Endodermal cell (in vitro differentiated cells): Measurements from ENCODE around the gene RBM12. TPM values are rescaled to one million over a fixed set of nuclear protein-coding genes. Genes with fewer than 3 reads are reported as not detected.

Experiments used
- DNase-seq: peaks from one replicate; pipeline ENCODE4 v3.0.0-alpha.2; 2017
- H3K27ac ChIP-seq: 2 replicates; pipeline ENCODE4 v1.5.1; 2013; ENCODE audit warnings: mild to moderate bottlenecking, low read depth, low read length, moderate library complexity
- H3K27me3 ChIP-seq: 2 replicates; pipeline ENCODE4 v1.6.1; 2013; ENCODE audit warnings: mild to moderate bottlenecking, low read length, moderate library complexity; ENCODE audit not compliant: insufficient read depth, control insufficient read depth, poor library complexity, severe bottlenecking
- H3K36me3 ChIP-seq: 2 replicates; pipeline ENCODE4 v1.7.0; 2013; ENCODE audit warnings: mild to moderate bottlenecking, low read length, moderate library complexity; ENCODE audit not compliant: control insufficient read depth, insufficient read depth
- H3K4me1 ChIP-seq: one replicate; pipeline ENCODE4 v1.7.0; 2013; ENCODE audit warnings: low read length; ENCODE audit not compliant: control insufficient read depth, insufficient read depth
- H3K4me3 ChIP-seq: 2 replicates; pipeline ENCODE4 v1.5.1; 2013; ENCODE audit warnings: mild to moderate bottlenecking, low read length, moderate library complexity
- H3K9ac ChIP-seq: 2 replicates; pipeline ENCODE4 v1.6.1; 2013; ENCODE audit warnings: mild to moderate bottlenecking, low read length, moderate library complexity; ENCODE audit not compliant: poor library complexity, severe bottlenecking; ENCODE audit errors: extremely low read depth
- H3K9me3 ChIP-seq: 2 replicates; pipeline ENCODE4 v1.6.1; 2013; ENCODE audit warnings: mild to moderate bottlenecking, low read length, moderate library complexity; ENCODE audit not compliant: control insufficient read depth
- H3K27ac Mint-ChIP-seq: 2 replicates; pipeline ENCODE4 v1.8.0; 2020; ENCODE audit warnings: mixed read lengths
- H3K27me3 Mint-ChIP-seq: 2 replicates; pipeline ENCODE4 v1.8.0; 2021; ENCODE audit warnings: mild to moderate bottlenecking, mixed read lengths; ENCODE audit not compliant: insufficient read depth
- H3K36me3 Mint-ChIP-seq: 2 replicates; pipeline ENCODE4 v1.8.0; 2020; ENCODE audit warnings: low read depth, mixed read lengths
- H3K4me1 Mint-ChIP-seq: 2 replicates; pipeline ENCODE4 v1.8.0; 2020; ENCODE audit warnings: mixed read lengths
- H3K4me3 Mint-ChIP-seq: 2 replicates; pipeline ENCODE4 v1.8.0; 2020; ENCODE audit warnings: mild to moderate bottlenecking, moderate library complexity, mixed read lengths
- H3K9me3 Mint-ChIP-seq: 2 replicates; pipeline ENCODE4 v1.8.0; 2020; ENCODE audit warnings: mild to moderate bottlenecking, mixed read lengths
- CTCF ChIP-seq: fragments of 200-600 bp; sonication (generic); conservative IDR thresholded peaks from 2 replicates; pipeline ENCODE4 v1.5.0; 2021; ENCODE audit warnings: antibody characterized with exemption, mild to moderate bottlenecking
- WGBS, 2 experiments: methylation state at CpG; one replicate each; pipeline versions ENCODE4 v1.1.5 to v1.1.7; 2013; ENCODE audit warnings: missing lambda C conversion rate in 2 of 2, mixed read lengths in 1 of 2; ENCODE audit not compliant: insufficient coverage in 1 of 2, insufficient read length in 1 of 2; 5-methylcytosine and 5-hydroxymethylcytosine counted together
- total RNA-seq, 2 donors: library from RNA; stranded (reverse); fragmentation: NEBNext Ultra II Directional in 1 of 2; extraction: Animal tissue kit (Norgen Biotek cat#: 25700) in 1 of 2; gene quantifications; 2 replicates in 1 of 2; 3 replicates in 1 of 2; pipeline ENCODE4 v1.2.1, GENCODE V29; 2021

The RBM12 gene
- total RNA-seq, 2 donors from 2014 or later: 106 to 158 TPM

- Histone ChIP-seq H3K36me3 (peaks cover 9% of the 10 kb centered on the region), H3K9ac (no peak overlapping the region), H3K4me1 (no peaks in the 10 kb centered on the region), H3K27ac (no peak overlapping the region), H3K4me3 (peak overlapping the region; percentile 81), H3K9me3 (no peaks in the 10 kb centered on the region), H3K27me3 (peaks cover 10% of the 10 kb centered on the region)
- Mint-ChIP-seq H3K27me3 (peaks cover 41% of the 10 kb centered on the region), H3K4me1 (peaks cover 8% of the 10 kb centered on the region), H3K27ac (peak overlapping the region; percentile 96), H3K36me3 (no peaks in the 10 kb centered on the region), H3K9me3 (no peaks in the 10 kb centered on the region), H3K4me3 (peak overlapping the region; percentile 70)
- TF ChIP-seq CTCF: no peak
- 15 to 16% methylated on average over 29 to 57 of the region's 57 CpGs for WGBS, 2 experiments
- peak; percentile 100 for DNase-seq
These were observed 48.0 kb downstream of the RBM12 start for GRCh38 chr20:35616465-35617396.

GRCh38 chr20:35615667-35616464 is 48.8 kb downstream of the RBM12 start, which contains the start of gene SPAG4:
TSS of gene SPAG4 (plus strand) at chr20:35615829. CDS start at chr20:35616004, 175 bp downstream.
- Histone ChIP-seq H3K9ac (peak within 1 kb of the TSS; percentile 55), H3K4me1 (no peaks in the 10 kb centered on the region), H3K4me3 (peak within 1 kb of the TSS; percentile 81), H3K27me3 (peaks cover 10% of the 10 kb centered on the region), H3K27ac (peak within 1 kb of the TSS; percentile 82), H3K36me3 (peaks cover under 1% of the 10 kb centered on the region), H3K9me3 (no peaks in the 10 kb centered on the region)
- Mint-ChIP-seq H3K4me3 (peak within 1 kb of the TSS; percentile 70), H3K27ac (peak within 1 kb of the TSS; percentile 96), H3K4me1 (peaks cover 8% of the 10 kb centered on the region), H3K36me3 (no peaks in the 10 kb centered on the region), H3K9me3 (no peaks in the 10 kb centered on the region), H3K27me3 (peaks cover 41% of the 10 kb centered on the region)
- no peak for DNase-seq
- 2 to 3% methylated on average over 31 to 68 of the region's 68 CpGs for WGBS, 2 experiments
- no peak for TF ChIP-seq CTCF

GRCh38 chr20:35611482-35611881 is 53.2 kb downstream of the RBM12 start:
- no peak for DNase-seq
- Histone ChIP-seq H3K4me1 (no peaks in the 10 kb centered on the region), H3K36me3 (no peaks in the 10 kb centered on the region), H3K9ac (no peak overlapping the region), H3K4me3 (no peak overlapping the region), H3K27ac (no peak overlapping the region), H3K27me3 (no peaks in the 10 kb centered on the region), H3K9me3 (no peaks in the 10 kb centered on the region)
- Mint-ChIP-seq H3K4me1 (no peaks in the 10 kb centered on the region), H3K27me3 (peaks cover 36% of the 10 kb centered on the region), H3K9me3 (no peaks in the 10 kb centered on the region), H3K4me3 (no peak overlapping the region), H3K27ac (no peak overlapping the region), H3K36me3 (no peaks in the 10 kb centered on the region)
- WGBS, 2 experiments: 93 to 100% methylated on average over 2 of the region's 2 CpGs
- no peak for TF ChIP-seq CTCF
